GM21360 (cell line): ENCODE results near the gene LILRB1.
A peak's percentile ranks its signal among the peaks of the same experiment; 100 is the strongest.
"Not testable (repeated sequence)": the region's sequence is repeated elsewhere in the genome, so short reads cannot be mapped to it uniquely, and the experiment has no call there.

ENCODE experiments used
- ATAC-seq: cut with Tn5 transposase; IDR thresholded peaks from one replicate; pipeline ENCODE4 v1.9.1; 2021; ENCODE audit warnings: mild to moderate bottlenecking, moderate library complexity; ENCODE audit not compliant: unreplicated experiment

LILRB1 gene

DNA sequence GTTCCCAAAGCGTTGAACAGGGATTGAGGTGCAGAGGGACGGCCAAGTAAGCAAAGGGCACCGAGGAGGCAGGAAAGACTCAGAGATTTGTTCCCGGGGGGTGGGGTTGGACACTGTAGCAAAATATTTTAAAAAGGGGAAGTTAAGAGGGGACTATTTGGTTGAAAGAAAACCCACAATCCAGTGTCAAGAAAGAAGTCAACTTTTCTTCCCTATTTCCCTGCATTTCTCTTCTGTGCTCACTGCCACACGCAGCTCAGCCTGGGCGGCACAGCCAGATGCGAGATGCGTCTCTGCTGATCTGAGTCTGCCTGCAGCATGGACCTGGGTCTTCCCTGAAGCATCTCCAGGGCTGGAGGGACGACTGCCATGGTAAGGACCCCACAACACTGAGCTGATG is at the start of gene LILRB1:
Gene LILRB1 (plus strand): TSS at position 223 of the 400 bp plus-strand sequence. CDS start 590 bp downstream, outside the sequence.
- ATAC-seq, result not testable (repeated sequence)

GRCh38 chr19:54586397-54586796 is 43.9 kb upstream of the LILRB1 start:
- no peak for ATAC-seq

DNA sequence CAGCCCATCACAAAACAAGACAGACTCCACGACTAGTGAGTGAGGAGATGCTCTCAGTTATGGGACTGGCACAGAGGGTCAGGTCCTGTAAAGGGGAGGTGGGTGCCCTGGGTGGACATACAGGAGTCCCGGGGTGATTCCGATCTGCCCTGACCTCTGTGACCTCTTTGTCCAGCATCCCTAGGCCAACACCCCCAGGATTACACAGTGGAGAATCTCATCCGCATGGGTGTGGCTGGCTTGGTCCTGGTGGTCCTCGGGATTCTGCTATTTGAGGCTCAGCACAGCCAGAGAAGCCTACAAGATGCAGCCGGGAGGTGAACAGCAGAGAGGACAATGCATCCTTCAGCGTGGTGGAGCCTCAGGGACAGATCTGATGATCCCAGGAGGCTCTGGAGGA is 43.3 kb upstream of the LILRB1 start:
- no peak for ATAC-seq

GRCh38 chr19:54593445-54593844 is 36.8 kb upstream of the LILRB1 start, which contains the start of gene LILRA1:
Gene LILRA1, plus strand, starts transcription at chr19:54593632. Its CDS starts 613 bp downstream, at chr19:54594245.
- not testable (repeated sequence) for ATAC-seq

- not testable (repeated sequence) for ATAC-seq
Measured at GRCh38 chr19:54593931-54594626, 36.2 kb upstream of the LILRB1 start.

GRCh38 chr19:54594737-54595136 is 35.5 kb upstream of the LILRB1 start:
- ATAC-seq, result no peak

- not testable (repeated sequence) for ATAC-seq
Measured at GRCh38 chr19:54595680-54596436, 34.4 kb upstream of the LILRB1 start.

DNA sequence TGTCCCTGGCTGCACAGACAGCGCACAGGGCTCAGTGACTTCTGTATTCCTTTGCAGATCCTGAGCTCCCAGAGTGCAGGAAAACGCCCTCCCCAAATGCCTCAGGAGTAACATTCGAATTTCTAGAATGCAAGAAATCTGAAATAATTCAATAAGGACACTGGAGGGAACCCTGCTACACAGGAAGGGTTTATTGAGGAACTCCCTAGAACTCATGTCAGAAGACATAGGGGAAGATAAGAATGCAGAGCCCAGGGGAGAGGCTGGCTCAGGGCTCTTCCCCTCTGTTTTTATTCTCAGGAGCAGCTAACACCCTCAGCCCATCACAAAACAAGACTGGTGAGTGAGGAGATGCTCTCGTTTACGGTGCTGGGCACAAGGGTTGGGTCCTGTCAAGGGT is 30.1 kb upstream of the LILRB1 start:
- no peak for ATAC-seq

DNA sequence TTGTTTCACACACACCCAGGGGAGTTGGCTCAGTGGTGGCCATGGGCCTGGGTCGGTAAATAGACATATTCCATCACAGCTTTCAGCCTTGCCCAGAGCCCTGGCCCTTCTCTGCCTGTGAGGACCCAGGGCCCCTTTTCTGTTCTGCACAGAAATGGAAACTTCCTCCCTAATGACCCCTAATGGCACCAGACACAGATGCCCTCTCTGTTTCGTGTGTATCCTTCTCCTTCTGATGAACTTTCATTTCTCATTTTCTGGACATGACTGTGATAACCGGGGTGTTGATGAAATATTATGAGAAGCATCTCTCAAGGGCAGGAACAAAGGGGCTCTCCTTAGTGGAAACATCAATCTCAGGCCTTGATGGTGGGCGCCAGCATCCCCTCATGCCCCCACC is 24.1 kb upstream of the LILRB1 start:
- ATAC-seq, result no peak

DNA sequence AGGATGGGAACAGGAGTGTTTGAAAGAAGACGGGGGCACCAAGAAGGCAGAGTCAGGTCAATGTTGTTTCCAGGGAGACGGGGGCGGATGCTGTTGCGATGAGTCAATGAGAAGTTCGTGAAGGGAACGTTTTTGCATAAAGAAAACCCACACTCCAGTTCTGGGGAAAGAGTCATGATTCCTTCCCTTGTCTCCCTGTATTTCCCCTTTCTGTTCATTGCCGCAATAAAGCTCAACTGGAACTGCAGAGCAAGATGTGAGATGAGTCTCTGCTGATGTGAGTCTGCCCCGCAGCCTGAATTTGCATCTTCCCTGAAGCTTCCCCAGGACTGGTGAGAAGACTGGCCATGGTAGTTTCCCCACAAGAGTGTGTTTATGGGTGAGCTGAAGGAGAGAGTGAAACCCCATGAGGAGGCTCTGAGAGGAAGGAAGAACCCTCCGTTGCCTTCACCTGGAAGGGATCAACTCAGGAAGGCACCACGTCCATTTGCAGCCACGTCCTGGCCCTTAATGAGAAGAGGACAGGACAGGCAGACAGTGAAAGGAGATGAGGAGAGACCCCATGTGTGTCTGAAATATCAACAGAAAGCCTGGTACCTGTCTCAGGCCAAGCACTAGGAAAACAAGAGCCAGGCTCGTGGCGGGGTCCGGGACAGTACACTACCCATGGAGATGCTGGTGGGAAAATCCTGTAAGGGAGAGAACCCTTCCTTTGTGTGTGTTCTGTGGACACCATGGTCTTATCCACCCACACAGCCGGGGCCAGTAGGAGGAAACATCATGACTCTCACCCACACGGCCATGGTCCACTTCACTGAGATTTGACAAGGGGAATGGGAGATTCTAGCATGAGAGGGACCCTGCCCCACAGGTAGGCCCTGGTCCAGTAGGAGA is 23.1 kb upstream of the LILRB1 start:
- no peak for ATAC-seq

DNA sequence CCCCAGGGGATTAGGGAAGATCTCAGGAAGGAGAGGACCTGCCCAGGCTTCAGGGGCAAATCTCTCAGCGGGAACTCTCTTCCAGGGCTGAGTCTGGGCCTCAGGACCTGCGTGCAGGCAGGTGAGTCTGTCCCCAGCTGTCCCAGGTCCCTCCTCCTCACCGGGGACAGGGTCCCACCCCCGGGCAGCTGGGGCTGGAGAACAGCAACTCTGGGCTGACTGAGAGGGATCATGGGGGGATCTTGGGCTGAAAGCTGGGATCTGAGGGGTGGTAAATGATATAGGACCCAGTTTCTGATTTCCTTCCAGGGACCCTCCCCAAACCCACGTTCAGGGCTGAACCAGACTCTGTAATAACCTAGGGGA is 22.5 kb upstream of the LILRB1 start:
- no peak for ATAC-seq

DNA sequence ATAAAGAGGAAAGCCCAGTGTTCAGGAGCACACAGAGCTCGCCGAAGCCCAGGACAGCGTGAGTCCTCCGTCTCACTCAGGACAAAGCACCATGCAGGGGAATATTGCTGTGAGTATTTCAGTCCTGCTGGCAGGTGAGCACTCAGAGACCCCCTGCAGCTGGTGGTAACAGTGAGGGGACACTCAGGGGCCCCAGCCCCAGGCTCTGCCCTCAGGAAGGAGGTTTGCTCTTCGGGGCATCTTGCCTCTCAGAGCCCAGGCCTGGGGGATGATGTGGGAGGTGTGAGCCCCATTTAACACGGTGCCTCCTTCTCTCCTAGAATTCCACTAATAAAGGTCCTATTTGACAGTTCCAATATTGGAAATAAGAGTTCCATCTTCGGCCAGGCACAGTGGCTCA is 22.1 kb upstream of the LILRB1 start:
- no peak for ATAC-seq

DNA sequence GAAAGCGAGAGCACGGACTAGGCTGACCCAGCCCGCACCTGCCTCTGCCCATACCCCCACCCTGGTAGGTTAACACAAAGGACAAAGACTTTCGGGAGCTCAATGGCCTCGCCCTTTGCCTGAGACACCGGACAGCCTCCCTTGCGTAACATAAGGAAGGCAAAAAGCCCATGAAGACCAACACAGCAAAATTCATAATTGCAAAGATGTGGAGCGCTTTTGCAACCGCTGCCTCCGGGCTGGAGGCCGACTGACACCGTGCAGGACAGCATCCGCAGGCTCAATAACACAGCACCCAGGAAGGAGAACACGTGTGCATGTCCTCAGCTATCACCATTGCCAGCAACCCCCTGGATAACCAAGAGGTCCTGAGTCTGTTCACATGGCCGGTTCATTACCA is 21.5 kb upstream of the LILRB1 start:
- no peak for ATAC-seq

- ATAC-seq, result no peak
Measured at GRCh38 chr19:54609356-54609791, 20.9 kb upstream of the LILRB1 start.

GRCh38 chr19:54612428-54612827 is 17.9 kb upstream of the LILRB1 start:
- ATAC-seq, result no peak

- no peak for ATAC-seq
Measured at GRCh38 chr19:54614726-54615125, 15.6 kb upstream of the LILRB1 start.

DNA sequence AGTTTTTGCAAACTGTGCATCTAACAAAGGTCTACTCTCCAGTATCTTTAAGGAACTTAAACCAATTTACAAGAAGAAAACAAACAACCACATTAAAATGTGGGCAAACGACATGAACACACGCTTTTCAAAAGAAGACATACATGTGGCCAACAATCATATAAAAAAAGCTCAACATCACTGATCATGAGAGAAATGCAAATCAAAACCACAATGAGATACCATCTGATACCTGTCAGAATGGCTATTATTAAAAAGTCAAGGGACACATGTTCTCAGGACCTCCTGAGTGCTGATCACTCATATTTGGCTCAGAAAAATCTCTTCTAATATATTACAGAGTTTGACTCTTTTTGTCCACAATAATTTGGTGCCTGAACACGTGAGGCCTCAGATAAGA is 14.2 kb upstream of the LILRB1 start:
- no peak for ATAC-seq

DNA sequence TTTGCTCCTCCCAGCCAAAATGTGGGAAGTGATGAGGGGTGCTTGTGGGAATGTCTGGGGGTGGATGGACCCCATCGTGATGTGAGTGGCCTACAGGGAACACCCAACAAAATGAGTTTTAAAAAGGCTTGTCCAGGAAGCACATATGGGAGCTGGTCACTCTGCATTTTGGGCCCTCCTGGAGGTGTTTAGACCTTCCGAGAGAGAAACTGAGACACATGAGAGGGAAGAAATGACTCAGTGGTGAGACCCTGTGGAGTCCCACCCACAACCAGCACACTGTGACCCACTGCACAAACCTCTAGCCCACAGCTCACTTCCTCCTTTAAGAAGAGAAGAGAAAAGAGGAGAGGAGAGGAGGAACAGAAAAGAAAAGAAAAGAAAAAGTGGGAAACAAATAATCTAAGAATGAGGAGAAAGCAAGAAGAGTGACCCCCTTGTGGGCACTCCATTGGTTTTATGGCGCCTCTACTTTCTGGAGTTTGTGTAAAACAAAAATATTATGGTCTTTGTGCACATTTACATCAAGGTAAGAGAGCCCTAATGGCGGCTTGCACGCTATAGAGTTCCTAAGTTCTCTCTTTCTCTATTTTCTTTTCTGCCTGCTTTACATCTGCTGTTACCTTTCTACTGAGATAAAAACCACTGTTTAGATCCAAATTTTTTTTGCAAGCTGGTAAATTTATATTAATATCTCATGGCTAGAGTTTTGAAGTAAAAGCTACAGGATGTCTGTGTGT is 13.3 kb upstream of the LILRB1 start:
- ATAC-seq, result peak; percentile 69

GRCh38 chr19:54620464-54620863 is 9.8 kb upstream of the LILRB1 start:
- no peak for ATAC-seq

DNA sequence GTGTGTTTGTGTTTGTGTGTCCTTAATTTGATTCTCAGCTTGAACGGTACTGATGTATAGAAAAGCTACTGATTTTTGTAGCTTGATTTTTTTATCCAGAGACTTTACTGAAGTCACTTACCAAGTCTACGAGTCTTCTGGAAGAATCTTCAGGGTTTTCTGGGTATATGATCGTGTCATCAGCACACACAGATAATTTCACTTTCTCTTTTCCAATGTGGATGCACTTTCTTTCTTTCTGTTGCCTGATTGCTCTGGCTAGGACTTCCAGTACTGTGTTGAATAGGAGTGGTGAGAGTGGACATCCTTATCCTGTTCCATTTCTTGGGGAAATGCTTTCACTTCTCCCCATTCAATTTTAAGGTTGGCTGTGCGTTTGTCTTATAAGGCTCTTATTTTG is 7.9 kb upstream of the LILRB1 start:
- ATAC-seq, result no peak

GRCh38 chr19:54624234-54624633 is 6.0 kb upstream of the LILRB1 start:
- not testable (repeated sequence) for ATAC-seq
